Left ventricle myocardium superior (tissue), 1 donor: ENCODE results near the gene TMPRSS2. TPM values are rescaled to one million over a fixed set of nuclear protein-coding genes. Genes with fewer than 3 reads are reported as not detected.

ENCODE experiments used
- ATAC-seq: fragments of 200-7000 bp; cut with Tn5 transposase; one replicate; pipeline ENCODE4 v1.9.1; 2020; ENCODE audit warnings: mild to moderate bottlenecking, moderate library complexity
- DNase-seq: peaks from one replicate; pipeline ENCODE4 v3.0.0-alpha.2; 2020
- intact Hi-C: fragments of 100-400 bp; cut with micrococcal nuclease; formaldehyde crosslinking; loops from one replicate; pipeline ENCODE4 v1.11.0; 2022
- total RNA-seq: library from RNA; stranded (reverse); fragmentation: NEBNext Ultra II Directional; extraction: Animal tissue kit (Norgen Biotek cat#: 25700); gene quantifications from one replicate; pipeline ENCODE4 v1.2.1, GENCODE V29; 2021
- donor health status: DM: no; HTN: yes; CAD: no; lungs with severe emphysema.

The TMPRSS2 gene
- total RNA-seq, 1 donor from 2014 or later: not detected

GRCh38 chr21:41459884-41460534 is 47.9 kb downstream of the TMPRSS2 start:
- no peak for DNase-seq
- no peak for ATAC-seq
- intact Hi-C loops: loop anchor here (5.0 kb wide), 1 partner anchor 173 kb away; no protein-coding TSS in a partner anchor

GRCh38 chr21:41458559-41458958 is 49.4 kb downstream of the TMPRSS2 start:
- ATAC-seq: no peak
- intact Hi-C loops: no loop called here
- no peak for DNase-seq

GRCh38 chr21:41458121-41458520 is 49.8 kb downstream of the TMPRSS2 start:
- DNase-seq: no peak
- ATAC-seq: no peak
- intact Hi-C loops: no loop called here

DNA sequence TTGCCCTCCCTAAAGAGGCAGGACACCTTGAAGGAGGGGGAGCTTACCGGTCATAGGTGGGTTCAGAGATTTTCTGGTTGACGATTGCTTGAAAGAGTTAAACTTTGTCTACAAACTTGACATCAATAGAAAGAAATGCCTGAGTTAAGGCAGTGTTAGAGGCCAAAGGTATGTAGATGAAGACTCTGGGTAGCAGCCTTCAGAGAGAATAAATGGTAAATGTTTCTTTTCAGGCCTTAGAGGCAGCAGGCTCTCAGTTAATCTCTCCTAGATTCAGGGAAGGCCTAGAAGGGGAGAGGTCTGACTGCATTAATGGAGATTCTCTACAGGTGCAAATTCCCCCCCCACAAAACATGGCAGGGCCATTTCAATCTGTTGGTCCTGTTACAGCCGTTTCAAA is 54.2 kb downstream of the TMPRSS2 start:
- intact Hi-C loops: no loop called here
- ATAC-seq: no peak
- DNase-seq: no peak

DNA sequence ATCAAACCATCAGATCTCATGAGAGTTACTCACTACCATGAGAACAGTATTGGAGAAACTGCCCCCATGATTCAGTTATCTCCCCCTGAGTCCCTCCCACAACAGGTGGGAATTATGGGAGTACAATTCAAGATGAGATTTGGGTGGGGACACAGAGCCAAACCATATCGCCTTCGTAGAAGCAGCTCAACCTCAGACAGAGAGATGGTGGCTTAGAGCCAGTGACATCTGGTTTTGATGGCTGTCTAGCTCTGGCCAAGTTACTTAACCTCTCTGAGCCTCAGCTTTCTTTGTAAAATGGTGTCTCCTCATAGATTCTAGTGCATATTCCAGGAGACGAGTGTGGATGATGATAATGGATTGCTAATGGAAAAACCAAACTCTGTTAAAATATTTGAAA is 54.8 kb downstream of the TMPRSS2 start:
- ATAC-seq (no peak), DNase-seq (no peak)
- intact Hi-C loops: no loop called here

GRCh38 chr21:41451753-41452676 is 55.9 kb downstream of the TMPRSS2 start:
- DNase-seq (no peak), ATAC-seq (no peak)
- intact Hi-C loops: no loop called here

DNA sequence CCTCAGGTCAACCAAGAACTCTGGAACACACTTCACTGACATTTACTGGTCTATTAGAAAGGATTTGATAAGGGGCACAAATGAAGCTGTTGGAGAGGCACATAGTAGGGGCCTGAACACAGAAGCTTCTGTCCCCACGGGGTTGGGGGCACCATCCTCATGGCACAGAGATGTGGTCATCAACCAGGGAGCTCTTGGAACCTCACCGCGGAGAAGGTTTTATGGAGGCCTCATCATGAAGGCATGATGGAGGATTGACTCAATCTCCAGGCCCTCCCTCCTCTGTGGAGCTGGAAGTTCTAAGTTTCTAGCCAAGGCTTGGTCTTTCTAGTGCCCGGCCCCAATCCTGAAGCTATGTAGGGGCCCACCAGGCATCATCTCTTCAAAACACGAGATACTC is 58.3 kb downstream of the TMPRSS2 start:
- ATAC-seq (no peak), DNase-seq (no peak)
- intact Hi-C loops: no loop called here

DNA sequence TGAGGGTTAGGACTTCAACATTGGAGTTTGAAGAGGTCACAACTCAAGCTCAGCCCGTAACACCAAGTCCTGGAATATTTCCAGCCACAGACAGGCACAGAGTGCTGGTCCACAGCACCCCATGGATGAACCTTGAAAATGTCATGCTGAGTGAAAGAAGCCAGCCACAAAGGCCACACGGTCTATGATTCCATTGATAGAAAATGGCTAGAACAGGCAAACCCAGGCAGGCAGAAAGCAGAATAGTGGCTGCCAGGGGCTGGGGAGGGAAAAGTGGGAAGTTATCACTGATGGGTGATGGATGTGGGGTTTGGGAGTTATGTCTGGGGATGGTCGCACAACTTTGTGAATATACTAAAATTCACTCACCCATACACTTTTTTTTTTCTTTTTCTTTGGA is 60.6 kb downstream of the TMPRSS2 start:
- DNase-seq: no peak
- intact Hi-C loops: no loop called here
- no peak for ATAC-seq

- DNase-seq (no peak), ATAC-seq (no peak)
- intact Hi-C loops: no loop called here
These were observed 61.4 kb downstream of the TMPRSS2 start for GRCh38 chr21:41446586-41446985.

DNA sequence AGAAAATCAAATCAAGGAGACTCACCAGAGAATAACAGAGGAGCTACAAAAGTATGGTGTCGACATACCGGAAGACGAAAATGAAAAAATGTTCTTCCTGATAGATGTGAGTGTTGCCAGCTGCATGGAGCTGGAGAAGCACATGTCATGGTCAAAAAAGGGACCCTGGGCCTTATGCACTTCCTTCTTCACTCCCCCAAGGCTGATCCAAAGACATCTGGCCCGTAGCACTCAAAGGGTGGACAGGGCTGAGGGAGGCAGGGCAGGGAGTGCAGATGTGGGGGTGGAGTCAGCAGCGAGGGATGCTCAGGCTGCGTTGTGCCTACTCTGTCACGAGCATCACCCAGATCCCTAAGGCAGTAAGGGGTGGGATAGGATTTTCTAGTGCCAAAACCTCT is 62.5 kb downstream of the TMPRSS2 start:
- peak; percentile 27 for ATAC-seq
- no peak for DNase-seq
- intact Hi-C loops: no loop called here

- ATAC-seq: no peak
- no peak for DNase-seq
- intact Hi-C loops: no loop called here
These were observed 63.1 kb downstream of the TMPRSS2 start for GRCh38 chr21:41444703-41445464.

DNA sequence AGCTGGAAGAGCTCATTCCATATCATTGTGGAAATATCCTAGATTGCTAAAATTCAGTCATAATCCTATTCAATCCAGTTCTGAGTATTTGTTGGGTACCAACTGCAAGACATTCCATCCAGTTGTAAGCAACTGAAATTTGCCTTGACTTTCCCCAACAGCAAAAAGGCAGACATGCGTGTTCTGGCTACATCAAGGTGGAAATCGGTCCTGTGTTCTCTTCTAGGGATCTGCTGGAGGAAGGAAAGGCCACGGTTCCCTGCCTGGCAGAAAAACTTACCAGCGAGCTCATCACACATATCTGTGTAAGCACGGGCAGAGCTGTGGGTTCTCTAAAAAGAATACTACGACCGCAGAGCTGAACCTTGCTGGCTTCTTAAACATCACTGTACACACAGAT is 64.4 kb downstream of the TMPRSS2 start:
- intact Hi-C loops: no loop called here
- ATAC-seq: no peak
- no peak for DNase-seq

GRCh38 chr21:41442481-41443186 is 65.3 kb downstream of the TMPRSS2 start:
- intact Hi-C loops: no loop called here
- no peak for ATAC-seq
- no peak for DNase-seq

DNA sequence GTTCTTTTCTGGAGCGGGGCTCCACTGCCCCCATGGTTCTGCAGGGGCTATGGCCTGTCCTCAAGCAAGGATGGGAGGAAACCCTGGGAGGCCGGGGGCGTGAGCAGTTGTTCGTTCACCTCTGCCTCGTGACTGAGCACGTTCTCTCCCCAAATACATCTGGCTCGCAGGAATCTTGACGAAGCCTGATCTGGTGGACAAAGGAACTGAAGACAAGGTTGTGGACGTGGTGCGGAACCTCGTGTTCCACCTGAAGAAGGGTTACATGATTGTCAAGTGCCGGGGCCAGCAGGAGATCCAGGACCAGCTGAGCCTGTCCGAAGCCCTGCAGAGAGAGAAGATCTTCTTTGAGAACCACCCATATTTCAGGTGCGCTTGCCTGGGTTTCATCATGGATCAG is 66.4 kb downstream of the TMPRSS2 start:
- no peak for ATAC-seq
- intact Hi-C loops: no loop called here
- no peak for DNase-seq

DNA sequence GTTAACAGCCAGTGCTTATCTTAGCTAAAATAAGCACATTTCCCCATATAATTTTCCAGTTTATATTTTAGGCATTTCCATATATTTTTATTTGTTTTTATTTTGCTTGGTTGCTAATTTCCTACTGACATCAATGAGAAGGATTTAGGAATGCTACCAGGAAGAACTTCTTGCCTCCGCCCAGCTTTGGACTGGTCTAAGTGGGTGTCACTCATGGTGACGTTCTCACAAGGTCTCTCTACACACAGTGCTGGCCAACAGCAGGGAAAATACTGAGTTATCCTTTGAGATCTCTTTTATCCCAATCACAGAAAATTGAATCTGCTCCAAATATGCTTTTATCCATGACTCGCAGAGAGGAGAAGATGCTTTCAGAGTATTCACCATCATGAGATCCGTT is 68.7 kb downstream of the TMPRSS2 start:
- intact Hi-C loops: no loop called here
- no peak for DNase-seq

GRCh38 chr21:41438425-41439113 is 69.4 kb downstream of the TMPRSS2 start:
- ATAC-seq: no peak
- intact Hi-C loops: no loop called here
- no peak for DNase-seq

More for the DNA sequence above, 68.7 kb downstream of the TMPRSS2 start:
- no peak for ATAC-seq

GRCh38 chr21:41437729-41438128 is 70.2 kb downstream of the TMPRSS2 start:
- ATAC-seq (no peak), DNase-seq (no peak)
- intact Hi-C loops: no loop called here

DNA sequence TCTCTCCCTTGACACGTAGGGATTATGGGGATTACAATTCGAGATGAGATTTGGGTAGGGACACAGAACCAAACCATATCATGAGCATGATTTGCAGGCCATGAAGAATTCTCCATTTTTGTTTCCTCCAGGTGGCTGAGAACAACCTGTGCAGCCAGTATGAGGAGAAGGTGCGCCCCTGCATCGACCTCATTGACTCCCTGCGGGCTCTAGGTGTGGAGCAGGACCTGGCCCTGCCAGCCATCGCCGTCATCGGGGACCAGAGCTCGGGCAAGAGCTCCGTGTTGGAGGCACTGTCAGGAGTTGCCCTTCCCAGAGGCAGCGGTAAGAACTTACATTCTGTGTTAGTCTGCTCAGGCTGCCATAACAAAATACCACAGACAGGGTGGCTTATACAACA is 72.3 kb downstream of the TMPRSS2 start:
- intact Hi-C loops: no loop called here
- no peak for DNase-seq
- ATAC-seq: no peak

- no peak for ATAC-seq
- DNase-seq: no peak
- intact Hi-C loops: no loop called here
These were observed 74.4 kb downstream of the TMPRSS2 start for GRCh38 chr21:41433566-41433965.
